ENCODE results near the gene UBAC1.

UBAC1 gene

DNA sequence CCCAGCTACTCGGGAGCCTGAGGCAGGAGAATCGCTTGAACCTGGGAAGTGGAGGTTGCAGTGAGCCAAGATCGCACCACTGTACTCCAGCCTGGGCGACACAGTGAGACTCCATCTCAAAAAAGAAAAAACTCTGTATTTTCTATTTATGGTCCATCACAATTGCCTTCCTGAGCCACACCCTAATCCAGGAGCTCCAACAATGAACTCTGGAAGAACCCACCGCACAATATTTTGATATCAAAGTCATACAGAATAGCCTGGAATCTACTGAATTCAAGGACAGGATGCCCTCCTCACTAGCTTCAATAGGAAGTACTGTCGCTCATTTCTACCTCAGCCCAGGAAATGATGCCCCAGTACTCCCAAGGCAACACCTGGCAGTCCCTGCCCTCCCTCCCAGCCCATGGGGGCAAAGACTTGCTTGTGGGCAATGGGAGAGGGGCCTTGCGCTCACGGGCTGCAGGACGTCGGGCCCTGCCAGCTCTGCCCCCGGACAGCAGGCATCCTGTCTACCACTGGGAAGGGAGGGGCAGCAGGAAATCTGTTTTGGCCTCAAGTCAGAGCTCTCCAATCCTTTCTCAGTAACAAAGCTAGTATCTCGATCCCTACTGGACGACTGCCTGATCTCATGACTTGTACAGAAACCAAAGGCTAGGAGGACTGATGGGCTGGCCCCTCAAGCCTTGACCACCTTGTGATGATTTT, 19.7 kb downstream of the UBAC1 start:
- DNase-seq (ENCODE audit: low read depth in 3 of 3), result no peak

GRCh38 chr9:135939351-135940265, 21.6 kb downstream of the UBAC1 start:
- peak in 1 of 3 experiments; percentile 56 for DNase-seq (ENCODE audit: low read depth in 3 of 3)

- DNase-seq (ENCODE audit: low read depth in 3 of 3), result no peak
Measured at GRCh38 chr9:135937521-135938489, 23.4 kb downstream of the UBAC1 start.

DNA sequence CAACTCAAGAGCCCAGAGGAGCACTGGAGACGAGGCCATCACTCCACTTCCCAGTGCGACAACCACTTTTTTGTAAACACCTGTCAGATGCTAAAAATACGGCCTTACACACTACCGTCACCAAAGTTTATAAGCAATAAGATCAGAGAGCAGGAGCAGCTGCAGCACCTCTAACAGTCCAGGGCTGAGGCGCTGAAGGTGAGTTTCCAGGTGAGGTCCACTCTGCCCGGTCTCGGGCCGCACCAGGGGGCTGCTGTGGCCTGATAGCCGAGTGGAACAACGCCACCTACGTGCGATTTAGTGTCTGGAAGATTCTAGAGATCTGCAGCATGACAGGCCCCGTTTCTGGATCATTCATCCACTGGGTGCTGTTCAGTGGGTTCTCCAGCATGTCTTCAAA, 28.1 kb downstream of the UBAC1 start:
- no peak for DNase-seq (ENCODE audit: low read depth in 3 of 3)

GRCh38 chr9:135932656-135933055, 28.5 kb downstream of the UBAC1 start:
- no peak for DNase-seq (ENCODE audit: low read depth in 3 of 3)

DNA sequence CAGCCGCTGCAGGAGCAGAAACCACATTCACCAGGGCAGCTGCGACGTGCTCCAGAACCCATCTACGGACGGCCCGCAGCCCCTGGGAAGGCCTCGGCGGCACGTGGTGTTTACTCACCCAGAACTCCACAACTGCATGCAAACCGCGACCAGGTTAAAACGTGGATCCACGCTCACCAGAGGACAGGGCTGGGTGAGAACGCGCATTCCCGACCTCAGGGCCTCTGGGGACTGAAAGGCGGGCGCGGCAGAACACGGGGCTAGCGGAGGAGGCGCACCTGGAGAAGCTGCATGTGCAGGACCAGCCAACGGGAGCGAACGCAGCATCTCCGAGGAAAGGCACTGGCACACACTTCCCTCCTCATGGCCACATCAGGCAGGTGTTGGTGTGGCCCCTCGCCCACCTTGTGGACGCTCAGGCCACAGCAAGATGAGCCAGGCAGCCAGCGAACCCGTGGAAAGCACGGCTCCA, 29.8 kb downstream of the UBAC1 start:
- DNase-seq (ENCODE audit: low read depth in 3 of 3), result no peak

- DNase-seq (ENCODE audit: low read depth in 3 of 3), result no peak
Measured at GRCh38 chr9:135930446-135931345, 30.5 kb downstream of the UBAC1 start.

DNA sequence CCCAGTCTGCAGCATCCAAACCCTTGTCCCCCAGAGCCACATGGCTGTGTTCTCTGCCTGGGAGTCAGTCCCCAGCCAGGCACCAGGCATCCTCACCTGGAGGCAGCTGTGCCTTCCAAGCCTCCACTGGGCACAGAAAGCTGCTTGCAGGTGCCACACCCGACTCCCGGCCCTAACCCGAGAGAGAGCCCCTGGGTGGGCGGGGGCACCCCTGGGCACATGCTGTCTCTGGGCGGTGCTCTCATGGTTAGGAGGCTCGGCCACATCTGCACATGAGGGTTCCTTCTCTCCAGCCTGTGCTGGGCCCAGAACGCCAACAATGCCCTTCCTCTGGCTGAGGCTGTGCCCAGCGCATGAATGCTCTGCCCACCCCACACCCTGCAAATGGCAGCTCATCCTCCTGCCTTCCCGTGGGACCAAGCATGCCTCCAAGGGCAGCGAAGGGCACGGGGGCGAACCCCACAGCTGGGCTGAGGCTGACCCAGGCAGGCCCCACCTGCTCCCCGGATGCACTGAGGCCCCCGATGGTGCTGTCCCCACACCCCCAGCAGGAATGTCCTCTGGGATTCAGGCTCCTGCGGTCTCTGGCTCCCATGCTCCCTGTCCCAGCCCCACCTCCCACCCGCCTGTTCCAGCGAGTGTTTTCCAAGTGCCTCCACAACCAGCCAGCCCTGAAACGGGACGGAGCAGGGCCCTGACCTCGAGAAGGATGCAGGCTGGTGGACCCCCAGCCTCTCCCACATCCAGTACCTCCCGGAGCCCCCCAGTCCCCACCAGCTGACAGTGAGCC, 31.3 kb downstream of the UBAC1 start:
- DNase-seq (ENCODE audit: low read depth in 3 of 3), result no peak

GRCh38 chr9:135928731-135929655, 32.2 kb downstream of the UBAC1 start:
- DNase-seq (ENCODE audit: low read depth in 3 of 3), result no peak

- no peak for DNase-seq (ENCODE audit: low read depth in 3 of 3)
Measured at GRCh38 chr9:135928074-135928730, 33.0 kb downstream of the UBAC1 start.

DNA sequence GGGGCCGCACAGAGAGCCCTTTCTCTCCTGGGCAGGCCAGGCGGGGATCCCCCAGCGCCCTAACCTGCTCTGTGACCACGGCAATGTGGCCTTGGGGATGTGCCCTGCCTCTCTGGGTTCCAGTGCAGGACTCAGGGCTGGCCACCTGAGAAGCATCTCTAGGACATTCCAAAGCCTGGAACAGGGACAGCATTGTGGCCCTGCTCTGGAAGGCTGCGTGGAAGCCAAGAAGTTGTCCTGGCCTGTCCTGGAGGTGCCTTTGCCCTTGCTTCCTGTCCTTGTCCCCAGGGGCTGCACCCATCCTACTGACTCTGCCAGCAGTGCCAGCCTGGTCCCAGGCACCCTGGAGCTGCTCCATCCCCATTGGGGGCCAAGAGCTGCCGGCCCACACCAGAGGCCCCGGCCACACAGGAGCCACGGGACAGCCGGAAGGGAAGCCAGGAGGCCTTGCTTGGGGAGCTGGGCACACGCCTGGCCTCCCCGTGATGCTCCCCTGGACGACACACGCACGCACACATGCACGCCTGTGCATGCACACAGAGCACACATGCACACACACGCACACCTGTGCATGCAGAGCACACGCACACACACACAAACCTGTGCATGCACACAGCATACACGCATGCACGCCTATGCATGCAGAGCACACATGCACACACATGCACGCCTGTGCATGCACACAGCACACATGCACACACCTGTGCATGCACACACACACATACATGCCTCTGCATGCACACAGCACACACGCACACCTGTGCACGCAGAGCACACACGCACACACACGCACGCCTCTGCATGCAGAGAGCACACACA, 33.8 kb downstream of the UBAC1 start:
- DNase-seq (ENCODE audit: low read depth in 3 of 3), result no peak

DNA sequence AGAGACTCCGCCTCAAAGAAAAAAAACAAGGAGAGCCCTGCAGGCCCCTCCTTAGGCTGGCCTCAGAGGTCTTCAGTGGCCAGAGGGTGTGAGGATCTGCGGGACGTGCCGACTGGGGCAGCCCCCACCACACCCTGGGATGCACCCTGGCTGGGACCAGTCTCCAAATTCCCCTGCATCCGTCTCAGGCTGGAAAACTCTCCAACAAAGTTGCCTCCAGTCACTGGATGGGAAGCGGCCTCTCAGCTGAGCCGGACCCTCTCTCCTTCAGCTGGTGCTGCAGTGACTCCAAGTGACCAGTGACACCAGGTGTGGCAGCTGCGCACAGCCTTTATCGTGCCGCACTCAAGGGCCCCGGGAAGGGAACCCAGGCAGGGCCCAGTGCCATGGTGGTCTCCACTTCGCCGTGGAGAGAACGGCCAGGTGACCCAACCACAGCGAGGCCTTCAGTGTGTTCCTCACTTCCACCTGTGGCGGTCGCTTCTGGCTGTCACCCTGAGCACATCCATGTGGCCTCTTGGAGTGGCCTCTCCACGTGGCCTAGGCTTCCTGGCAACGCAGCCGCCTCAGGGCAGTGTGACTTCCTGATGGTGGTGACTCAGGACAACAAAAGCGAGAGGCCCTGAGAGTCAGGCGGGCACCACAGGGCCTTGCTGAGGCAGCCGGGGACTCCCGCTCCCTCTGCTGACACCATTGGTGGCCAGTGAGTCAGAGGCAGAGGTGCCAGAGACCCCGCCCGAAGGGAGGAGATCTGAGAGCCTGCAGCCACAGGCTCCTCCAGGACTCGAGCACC, 34.6 kb downstream of the UBAC1 start:
- peak; percentile 33 to 85 (median 53) for DNase-seq (ENCODE audit: low read depth in 3 of 3)

GRCh38 chr9:135925496-135926133, 35.6 kb downstream of the UBAC1 start:
- DNase-seq (ENCODE audit: low read depth in 3 of 3), result peak; percentile 54 to 77 (median 73)

- no peak for DNase-seq (ENCODE audit: low read depth in 3 of 3)
Measured at GRCh38 chr9:135924628-135925338, 36.4 kb downstream of the UBAC1 start.

DNA sequence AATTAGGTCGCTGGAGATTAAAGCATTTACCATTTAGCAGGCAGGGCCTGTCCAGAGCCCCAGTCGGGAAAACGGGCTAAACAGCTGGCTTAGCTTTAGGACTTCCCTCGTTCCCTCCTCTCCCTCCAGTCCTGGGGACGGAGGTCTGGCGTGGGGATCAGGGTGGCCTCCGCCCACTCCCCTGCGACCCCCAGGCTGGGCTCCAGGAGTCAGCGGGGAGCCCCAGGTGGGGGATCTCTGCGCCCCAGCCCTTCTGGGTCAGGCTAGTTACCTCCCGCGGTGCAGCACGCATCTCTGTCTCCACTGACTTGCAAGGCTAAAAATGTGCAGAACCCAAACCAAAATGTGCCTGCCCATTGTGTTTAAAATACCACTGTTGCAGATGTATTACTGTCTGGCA, 37.7 kb downstream of the UBAC1 start:
- no peak for DNase-seq (ENCODE audit: low read depth in 3 of 3)
